Lower leg skin (tissue), 4 donors: ENCODE results near the gene TERT. TPM values are rescaled to one million over a fixed set of nuclear protein-coding genes. Genes with fewer than 3 reads are reported as not detected.

ENCODE experiments used
- DNase-seq, 2 donors: peaks; one replicate each; pipeline ENCODE4 v3.0.0-alpha.2; 2019; ENCODE audit warnings: low spot score in 2 of 2
- H3K4me3 ChIP-seq: fragments of 200-600 bp; sonication (generic); 2 replicates; pipeline ENCODE4 v1.5.1; 2017; ENCODE audit warnings: mild to moderate bottlenecking, low read depth; ENCODE audit not compliant: poor library complexity, severe bottlenecking
- POLR2A ChIP-seq, 2 donors: fragments of 450-650 bp; IDR thresholded peaks; one replicate each; pipeline ENCODE4 v1.6.1; 2016 to 2017; ENCODE audit warnings: antibody characterized with exemption in 2 of 2, mild to moderate bottlenecking in 1 of 2, moderate library complexity in 1 of 2
- WGBS, 2 donors: methylation state at CpG; one replicate each; pipeline ENCODE4 v1.1.5; 2018; 5-methylcytosine and 5-hydroxymethylcytosine counted together
- intact Hi-C: fragments of 100-400 bp; cut with DNase I; formaldehyde crosslinking; loops from one replicate; pipeline ENCODE4 v1.15.0; 2023; ENCODE audit warnings: low total_unique reads
- total RNA-seq, 4 donors: library from RNA; depleted of rRNA; stranded (reverse); fragments of >200 nt; gene quantifications; one replicate each; pipeline ENCODE4 v1.1.0, GENCODE V29; 2016
- TF ChIP-seq, protein P1 (sequence below), 3 donors: fragments of 450-650 bp; IDR thresholded peaks; one replicate each; pipeline ENCODE4 v1.5.1; 2016; ENCODE audit warnings: antibody characterized with exemption in 3 of 3, mild to moderate bottlenecking in 3 of 3, moderate library complexity in 2 of 3

Gene TERT
- total RNA-seq, 4 donors from 2014 or later = 0.13 to 0.38 TPM; not detected in 2

DNA sequence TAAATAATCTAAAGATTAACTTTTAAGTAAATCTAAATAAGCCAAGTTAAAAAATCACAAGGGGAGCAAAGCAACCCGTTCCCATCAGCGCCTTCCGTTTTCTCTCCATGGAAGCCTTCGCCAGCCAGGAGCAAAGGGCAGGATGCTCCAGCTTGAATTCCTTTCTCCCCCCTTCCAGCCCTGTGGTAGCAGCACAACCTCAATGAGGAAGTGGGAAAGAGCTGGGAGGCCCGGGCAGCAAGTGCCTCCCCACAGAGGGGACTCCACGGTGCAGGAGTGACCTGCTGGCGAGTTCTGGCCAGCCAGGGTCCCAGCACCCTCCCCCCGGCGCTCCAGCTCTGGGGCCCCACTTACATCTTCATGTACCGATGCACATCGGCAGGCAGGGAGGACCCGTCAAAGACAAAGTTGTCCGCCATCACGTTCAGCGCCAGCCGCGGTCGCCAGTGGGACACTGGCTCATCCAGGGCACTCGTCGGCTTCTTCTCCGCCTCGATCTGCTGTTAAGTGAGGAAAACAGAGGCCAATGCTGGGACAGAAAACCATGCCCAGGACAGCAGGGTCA, 43.7 kb upstream of the TERT start:
- no peak overlapping the region for H3K4me3 ChIP-seq
- no peak for DNase-seq
- no peak for TF ChIP-seq POLR2A (IDR thresholded peaks at IDR 0.05)
- TF ChIP-seq, protein P1, sequence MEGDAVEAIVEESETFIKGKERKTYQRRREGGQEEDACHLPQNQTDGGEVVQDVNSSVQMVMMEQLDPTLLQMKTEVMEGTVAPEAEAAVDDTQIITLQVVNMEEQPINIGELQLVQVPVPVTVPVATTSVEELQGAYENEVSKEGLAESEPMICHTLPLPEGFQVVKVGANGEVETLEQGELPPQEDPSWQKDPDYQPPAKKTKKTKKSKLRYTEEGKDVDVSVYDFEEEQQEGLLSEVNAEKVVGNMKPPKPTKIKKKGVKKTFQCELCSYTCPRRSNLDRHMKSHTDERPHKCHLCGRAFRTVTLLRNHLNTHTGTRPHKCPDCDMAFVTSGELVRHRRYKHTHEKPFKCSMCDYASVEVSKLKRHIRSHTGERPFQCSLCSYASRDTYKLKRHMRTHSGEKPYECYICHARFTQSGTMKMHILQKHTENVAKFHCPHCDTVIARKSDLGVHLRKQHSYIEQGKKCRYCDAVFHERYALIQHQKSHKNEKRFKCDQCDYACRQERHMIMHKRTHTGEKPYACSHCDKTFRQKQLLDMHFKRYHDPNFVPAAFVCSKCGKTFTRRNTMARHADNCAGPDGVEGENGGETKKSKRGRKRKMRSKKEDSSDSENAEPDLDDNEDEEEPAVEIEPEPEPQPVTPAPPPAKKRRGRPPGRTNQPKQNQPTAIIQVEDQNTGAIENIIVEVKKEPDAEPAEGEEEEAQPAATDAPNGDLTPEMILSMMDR (IDR thresholded peaks at IDR 0.05) = no peak
- intact Hi-C loops = no loop called here
- WGBS, 2 donors = 92 to 97% methylated on average over 22 of the region's 22 CpGs

DNA sequence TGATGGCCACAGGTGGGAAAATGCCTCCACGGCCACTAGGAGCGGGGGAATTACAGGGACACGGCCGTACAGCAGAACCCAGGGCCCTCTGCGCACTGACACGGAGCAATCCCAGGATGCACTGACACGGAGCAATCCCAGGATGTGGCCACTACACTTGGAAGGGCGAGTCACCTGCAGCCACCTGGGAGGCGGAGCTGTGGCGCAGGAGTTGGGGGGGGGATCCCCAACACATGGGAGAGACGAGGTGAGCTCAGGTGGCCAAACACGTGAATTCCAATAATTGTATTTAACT, 43.3 kb upstream of the TERT start:
- intact Hi-C loops = no loop called here
- WGBS, 2 donors = 90 to 92% methylated on average over 12 of the region's 12 CpGs
- H3K4me3 ChIP-seq = no peak overlapping the region
- DNase-seq = no peak
- no peak for TF ChIP-seq POLR2A (IDR thresholded peaks at IDR 0.05)
- TF ChIP-seq, protein P1 (IDR thresholded peaks at IDR 0.05) = no peak

DNA sequence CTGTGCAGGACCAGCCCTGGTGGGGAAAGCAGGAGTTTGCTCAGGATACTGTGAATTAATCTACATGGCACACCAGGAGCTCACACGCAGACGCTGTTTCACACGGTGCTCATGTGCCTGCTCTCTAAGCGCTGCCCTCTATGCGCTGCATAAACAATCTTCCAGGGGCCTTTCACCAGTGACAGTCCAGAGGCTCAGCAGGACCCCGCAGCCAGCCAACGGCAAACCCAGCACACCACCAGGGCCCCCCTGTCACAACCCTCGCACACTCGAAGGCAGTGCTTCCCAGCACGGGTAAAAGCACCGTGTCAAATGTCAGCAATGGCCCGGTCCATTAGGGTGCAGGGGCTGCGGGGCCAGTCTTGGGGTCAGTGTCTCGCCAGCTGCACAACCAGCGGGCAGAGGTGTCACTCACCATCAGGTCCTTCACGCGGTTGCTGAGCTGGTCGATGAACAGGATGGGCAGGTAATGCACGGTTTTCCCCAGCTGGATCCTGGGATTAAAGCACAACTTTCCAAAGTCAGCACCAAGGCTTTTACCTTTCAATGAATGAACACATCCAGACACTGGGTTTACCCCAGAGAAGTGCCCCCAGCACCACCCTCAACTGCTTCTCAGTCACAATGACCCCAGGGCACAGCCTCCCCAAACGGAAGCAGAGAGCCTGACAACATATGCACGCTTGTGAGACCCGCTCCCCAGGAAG, 42.8 kb upstream of the TERT start:
- DNase-seq = no peak
- 92 to 93% methylated on average over 21 of the region's 22 CpGs for WGBS, 2 donors
- no peak overlapping the region for H3K4me3 ChIP-seq
- TF ChIP-seq, protein P1 (IDR thresholded peaks at IDR 0.05) = no peak
- TF ChIP-seq POLR2A (IDR thresholded peaks at IDR 0.05) = no peak
- intact Hi-C loops = no loop called here

DNA sequence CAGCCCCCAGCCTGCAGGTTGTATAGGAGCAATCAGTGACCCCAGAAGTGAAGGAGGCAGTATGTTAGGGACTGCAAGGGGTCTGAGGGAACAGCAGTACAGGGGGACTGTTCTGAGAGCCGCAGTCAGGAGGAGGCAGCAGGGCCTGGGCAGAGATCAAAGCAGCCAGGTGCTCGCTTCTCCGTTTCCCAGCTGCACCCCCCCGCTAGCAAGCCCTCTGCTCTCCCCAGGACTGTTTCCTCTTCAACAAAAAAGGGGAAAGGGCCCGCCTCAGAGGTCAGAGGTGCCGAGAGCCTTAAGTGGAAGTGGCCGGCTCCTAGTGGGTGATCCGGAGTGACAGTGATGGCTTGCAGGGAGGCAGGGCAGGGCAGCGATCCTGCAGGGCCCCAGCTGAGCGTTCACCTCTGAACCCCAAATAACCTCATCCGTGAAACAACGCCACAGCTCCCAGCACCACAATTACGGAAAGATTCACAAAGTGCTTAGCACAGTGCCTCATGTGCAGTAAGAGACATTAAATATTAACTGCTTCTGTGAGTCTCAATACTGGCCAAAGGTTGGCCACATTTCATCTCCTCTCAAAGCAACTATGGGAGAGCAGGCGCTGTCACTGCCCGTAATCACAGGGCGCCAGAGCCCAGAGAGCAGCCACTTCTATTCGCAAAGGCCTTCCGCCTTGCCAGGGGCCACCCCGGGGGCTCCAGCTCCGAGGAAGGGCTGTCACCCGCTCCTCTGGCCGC, 42.1 kb upstream of the TERT start:
- DNase-seq = no peak
- intact Hi-C loops = no loop called here
- 91 to 93% methylated on average over 22 of the region's 22 CpGs for WGBS, 2 donors
- TF ChIP-seq POLR2A (IDR thresholded peaks at IDR 0.05) = no peak
- TF ChIP-seq, protein P1 (IDR thresholded peaks at IDR 0.05) = no peak
- no peak overlapping the region for H3K4me3 ChIP-seq

DNA sequence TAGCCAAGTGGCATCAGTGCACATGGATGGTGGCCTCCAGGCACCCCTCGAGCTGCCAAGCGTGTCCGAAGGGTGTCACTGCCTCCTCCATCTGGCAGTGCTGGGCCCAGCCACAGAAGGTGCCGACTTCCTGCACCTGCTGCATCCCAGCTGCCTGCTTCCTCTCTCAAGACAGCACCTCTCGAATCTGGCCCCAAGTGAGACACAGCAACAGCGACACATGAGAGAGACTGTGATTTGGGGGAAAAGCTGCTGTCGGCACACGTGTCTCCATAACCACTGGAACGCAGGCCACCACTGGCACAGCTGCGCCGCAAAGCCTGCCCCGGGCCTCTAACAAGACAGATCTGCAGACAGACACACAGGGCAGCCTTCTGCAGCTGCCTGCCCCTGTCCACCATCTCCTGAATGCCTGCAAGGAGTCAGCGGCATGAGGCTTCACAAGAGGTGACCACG, 41.3 kb upstream of the TERT start:
- intact Hi-C loops = no loop called here
- 95 to 97% methylated on average over 13 of the region's 14 CpGs for WGBS, 2 donors
- no peak overlapping the region for H3K4me3 ChIP-seq
- no peak for DNase-seq
- TF ChIP-seq POLR2A (IDR thresholded peaks at IDR 0.05) = no peak
- TF ChIP-seq, protein P1 (IDR thresholded peaks at IDR 0.05) = no peak
